Measurements from ENCODE around the gene SLMAP. TPM values are rescaled to one million over a fixed set of nuclear protein-coding genes. Genes with fewer than 3 reads are reported as not detected.

The SLMAP gene
- total RNA-seq, 1 experiment from 2014 or later, result 48.0 TPM

DNA sequence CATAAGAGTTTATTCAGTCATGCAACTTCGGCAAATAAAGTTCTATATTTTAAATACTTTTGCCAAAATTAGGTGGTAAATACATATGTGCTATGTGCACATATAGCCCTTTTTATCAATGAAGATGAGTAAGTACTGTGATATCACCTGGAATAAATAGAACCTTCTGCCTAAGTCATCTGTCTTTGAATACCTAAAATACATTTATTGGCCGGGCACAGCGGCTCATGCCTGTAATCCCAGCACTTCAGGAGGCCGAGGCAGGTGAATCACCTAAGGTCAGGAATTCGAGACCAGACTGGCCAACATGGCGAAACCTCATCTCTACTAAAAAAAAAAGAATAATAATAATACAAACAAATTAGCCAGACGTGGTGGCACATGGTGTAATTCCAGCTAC is 178.3 kb downstream of the SLMAP start:
- DNase-seq (ENCODE audit: low read depth), result no peak

DNA sequence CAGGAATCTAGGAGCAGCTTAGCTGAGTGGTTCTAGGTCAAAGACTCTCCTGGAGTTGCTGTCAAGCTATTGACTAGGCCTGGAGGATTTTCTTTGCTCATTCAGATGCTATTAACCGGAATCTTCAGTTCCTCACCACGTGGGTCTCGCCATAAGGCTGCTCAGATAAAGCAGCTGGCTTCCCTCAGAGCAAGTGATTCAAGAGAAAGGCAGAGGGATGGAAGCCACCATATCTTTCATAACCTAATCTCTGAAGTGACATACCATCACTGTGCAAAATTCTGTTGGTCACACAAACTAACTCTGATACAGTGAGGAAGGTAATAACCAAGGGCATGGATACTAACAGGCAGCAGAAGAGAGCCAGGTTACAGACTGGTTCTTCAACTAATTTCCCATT is 179.4 kb downstream of the SLMAP start:
- DNase-seq (ENCODE audit: low read depth), result no peak

DNA sequence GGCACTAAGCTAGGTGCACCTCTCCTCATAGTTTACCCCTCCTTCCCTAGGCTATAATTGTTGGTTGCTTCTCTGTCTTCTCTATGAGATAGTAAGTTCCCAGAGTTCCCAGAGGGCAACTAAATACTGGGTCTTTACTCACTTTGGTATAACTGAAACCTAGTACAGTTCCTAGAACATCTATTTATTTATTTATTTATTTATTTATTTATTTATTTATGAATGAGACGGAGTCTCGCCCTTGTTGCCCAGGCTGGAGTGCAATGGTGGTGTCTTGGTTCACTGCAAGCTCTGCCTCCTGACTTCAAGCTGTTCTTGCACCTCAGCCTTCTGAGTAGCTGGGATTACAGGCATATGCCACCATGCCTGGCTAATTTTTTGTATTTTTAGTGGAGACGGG is 181.0 kb downstream of the SLMAP start:
- no peak for DNase-seq (ENCODE audit: low read depth)

DNA sequence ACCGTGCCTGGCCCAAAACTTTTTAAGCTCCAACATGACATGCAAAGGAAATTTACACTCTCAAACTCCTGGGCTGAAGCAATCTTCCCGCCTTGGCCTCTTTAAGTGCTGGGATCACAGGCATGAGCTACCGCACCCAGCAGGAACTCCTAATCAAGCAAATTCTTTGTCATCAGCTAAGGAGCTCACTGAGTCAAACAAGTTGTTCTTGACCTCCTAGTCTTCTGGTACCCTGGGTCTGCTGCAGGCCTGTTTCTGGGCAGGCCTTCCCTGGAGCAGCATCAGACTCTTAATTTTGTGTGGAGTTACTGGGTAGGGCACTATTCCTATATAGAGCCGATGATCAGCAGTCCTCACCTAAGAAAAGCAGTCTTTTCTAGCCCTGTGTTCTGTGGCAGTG is 183.7 kb downstream of the SLMAP start:
- DNase-seq (ENCODE audit: low read depth), result no peak

DNA sequence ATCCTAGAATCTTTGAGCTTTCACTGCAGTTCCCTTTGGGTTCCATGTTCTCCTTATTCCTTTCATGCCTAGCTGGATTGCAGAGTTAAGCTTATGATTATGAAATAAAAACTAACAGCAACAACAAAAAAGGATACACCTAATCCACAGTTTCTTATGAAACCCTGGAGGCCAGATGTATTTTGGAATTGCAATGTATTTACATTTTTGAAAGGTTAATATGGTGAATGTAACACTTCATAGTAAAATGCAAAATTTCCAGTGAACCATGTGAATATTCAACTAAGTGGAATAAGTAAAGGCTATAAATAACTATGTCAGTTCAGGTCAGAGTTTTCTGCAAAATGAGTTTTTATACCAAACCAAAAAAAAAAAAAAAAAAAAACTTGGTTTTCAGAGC is 186.3 kb downstream of the SLMAP start:
- no peak for DNase-seq (ENCODE audit: low read depth)

DNA sequence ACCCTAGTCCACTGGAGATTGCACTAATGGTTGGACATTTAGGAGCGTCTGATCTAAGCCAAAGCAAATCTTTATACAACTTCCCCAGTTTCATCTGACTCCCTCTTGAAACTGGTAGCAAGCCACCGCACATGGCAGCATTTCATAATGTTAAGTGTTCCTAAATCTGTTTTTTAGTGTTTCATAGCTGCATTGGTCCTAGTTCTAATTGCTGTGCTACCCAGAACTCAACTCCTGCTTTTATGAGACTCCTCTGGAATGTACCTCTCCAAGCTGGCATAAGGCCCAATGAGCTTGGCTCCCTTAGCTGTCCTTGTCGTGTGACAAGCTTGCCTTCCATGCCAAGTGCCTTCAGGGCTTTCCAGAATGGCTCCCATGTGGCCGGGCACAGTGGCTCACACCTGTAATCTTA is 186.8 kb downstream of the SLMAP start:
- no peak for DNase-seq (ENCODE audit: low read depth)

DNA sequence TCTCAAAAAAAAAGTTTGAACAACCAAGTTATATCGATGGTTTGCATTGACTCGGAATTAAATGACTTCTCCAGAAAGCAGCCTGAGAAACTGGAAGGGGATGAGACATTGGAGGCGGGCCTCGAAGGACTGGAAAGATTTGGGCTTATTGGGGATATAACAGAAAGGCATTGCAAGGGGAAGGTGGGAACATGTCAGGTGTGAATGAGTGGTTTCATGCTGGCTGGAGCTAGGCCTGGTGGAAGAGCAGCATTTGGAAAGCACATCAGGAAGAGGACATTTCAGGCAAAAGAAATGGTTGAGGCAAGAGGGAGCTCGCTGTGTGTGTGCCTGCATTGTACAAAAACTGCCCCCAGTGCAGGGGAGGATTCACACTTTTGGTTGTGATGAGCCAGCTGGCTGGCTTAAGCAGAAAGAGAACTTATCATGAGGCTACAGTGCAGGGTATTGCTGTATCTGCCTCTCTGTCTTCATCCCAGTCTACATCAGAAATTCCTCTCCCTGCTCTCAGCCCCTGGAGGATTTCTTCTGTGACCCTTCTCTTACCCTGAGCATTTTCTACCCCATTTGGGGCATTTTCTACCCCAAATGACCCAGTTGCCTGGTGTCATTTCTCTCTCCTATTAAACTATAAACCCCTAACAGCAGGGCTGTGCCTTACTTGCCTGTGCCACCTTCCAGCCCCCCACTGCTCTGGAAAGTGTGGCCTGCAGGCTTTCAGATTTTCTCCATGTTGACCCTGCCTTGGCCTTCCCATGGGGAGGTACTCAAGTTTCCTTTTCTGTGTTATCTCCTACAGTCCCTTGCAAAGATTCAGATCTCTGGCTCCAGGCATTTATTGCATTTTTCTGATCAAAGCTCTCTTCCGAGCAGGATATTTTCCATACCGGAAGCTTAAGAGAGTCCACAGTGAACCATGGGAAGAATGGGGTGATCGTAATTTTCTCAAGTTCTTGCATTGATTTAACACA is 187.7 kb downstream of the SLMAP start:
- DNase-seq (ENCODE audit: low read depth), result no peak

DNA sequence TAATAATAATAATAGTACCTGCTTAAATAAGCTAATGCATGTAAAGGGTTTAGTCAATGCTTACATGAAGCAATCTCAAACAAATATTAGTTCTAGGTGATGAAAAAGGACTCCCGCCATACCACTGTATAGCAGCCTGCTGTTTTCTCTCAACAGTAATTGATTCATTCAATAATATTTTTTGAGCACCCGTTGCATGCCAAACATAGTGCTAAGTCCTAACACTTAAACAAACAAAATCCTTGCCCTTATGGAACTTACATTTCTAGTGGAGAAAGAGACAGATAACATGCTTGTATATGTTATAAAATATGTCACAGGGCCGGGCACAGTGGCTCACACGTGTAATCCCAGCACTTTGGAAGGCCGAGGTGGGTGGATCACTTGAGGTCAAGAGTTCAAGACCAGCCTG is 190.9 kb downstream of the SLMAP start:
- no peak for DNase-seq (ENCODE audit: low read depth)

DNA sequence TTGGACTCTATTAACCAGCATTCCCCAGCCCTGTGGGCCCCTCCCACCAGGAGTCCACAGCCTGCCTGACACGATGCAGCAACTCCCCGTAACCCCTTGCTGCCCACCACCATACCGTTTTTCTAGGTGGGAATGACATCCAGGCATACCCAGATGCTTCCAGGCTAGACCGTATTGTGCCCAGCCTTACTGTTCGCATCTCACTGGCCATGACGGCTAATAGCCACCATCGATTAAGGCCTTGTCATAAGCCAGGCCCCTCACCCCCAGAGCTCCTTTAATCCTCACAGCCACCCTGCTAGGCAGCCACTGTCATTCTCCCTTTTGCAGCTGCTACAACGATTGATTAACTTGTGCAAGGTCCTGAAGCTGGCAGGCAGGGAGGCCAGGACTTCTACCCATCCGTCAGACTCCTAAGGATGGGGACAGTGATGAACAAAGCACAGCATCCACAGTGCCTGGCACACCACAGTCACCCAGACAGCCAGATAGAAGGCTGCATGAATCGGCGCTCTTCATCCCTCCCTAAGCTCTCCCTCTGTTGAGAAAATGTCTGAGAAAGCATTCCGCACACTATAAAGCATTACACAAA is 192.1 kb downstream of the SLMAP start:
- no peak for DNase-seq (ENCODE audit: low read depth)

DNA sequence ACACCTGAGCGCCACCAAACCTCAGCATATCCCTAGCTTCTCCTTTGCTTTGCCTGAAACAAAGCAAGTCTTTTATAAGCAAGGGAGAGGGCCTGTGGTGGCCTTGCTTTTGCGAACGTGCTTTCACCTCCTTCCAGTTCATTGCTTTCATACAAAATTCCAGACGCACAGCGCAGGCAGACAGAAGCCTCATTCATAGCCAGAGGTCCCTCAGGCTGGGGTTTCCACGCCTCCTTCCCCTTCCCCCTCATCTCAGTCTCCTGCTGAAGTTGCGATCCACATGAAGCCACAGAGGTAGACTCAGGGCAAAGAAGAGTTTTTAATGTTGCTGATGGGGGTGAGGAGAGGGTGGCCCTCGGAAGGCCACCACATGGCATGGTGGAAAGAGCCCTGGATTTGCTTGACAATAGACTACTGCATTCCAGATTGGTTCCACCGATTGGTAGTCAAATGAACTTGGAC is 192.7 kb downstream of the SLMAP start:
- no peak for DNase-seq (ENCODE audit: low read depth)

DNA sequence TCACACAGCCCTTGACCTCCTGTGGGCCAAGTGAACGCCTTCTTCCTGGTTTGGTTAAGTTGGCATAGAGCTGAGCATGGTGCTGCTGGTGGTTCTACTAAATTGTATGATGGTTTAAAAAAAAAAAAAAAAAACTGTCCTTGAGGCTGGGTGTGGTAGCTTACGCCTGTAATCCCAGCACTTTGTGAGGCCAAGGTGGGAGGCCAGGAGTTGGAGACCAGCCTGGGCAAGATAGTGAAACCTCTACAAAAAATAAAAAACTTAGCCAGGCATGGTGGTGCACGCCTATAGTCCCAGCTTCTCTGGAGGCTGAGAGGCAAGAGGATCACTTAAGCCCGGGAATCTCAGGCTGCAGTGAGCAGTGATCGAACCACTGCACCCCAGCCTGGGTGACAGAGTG is 193.2 kb downstream of the SLMAP start:
- DNase-seq (ENCODE audit: low read depth), result no peak

DNA sequence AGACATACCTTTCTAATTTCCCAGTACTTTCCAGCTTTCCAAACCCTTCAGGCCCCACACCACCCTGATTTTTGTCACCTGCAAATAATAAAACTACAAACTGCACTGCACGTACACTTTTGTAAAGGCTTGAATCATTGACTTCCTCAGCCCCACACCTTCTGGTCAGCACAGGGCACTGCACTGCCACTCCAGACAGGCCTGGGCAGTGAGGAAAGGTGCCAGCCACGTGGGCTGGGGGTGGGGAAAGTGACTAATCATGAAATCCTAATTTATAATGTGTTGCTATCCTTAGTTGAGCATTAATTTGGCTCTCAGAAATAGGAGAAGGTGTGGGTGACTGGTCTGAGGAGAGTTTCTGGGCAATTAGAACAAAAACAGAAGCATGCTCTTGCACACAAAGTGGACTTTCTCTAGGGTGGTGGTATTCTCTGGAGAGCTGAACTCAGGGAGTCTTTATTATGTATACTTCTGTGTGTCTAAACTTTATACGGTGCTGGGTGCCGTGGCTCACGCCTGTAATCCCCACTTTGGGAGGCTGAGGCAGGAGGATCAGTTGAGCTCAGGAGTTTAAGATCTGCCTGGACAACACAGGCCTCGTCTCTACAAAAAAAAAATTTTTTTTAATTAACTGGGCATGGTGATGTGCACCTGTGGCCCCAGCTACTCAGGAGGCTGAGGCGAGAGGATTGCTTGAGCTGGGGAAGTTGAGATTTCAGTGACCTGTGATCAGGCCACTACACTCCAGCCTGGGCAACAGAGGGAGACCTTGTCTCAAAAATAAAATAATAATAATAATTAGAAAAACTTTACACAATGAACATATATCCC is 193.9 kb downstream of the SLMAP start:
- DNase-seq (ENCODE audit: low read depth), result peak; percentile 48

DNA sequence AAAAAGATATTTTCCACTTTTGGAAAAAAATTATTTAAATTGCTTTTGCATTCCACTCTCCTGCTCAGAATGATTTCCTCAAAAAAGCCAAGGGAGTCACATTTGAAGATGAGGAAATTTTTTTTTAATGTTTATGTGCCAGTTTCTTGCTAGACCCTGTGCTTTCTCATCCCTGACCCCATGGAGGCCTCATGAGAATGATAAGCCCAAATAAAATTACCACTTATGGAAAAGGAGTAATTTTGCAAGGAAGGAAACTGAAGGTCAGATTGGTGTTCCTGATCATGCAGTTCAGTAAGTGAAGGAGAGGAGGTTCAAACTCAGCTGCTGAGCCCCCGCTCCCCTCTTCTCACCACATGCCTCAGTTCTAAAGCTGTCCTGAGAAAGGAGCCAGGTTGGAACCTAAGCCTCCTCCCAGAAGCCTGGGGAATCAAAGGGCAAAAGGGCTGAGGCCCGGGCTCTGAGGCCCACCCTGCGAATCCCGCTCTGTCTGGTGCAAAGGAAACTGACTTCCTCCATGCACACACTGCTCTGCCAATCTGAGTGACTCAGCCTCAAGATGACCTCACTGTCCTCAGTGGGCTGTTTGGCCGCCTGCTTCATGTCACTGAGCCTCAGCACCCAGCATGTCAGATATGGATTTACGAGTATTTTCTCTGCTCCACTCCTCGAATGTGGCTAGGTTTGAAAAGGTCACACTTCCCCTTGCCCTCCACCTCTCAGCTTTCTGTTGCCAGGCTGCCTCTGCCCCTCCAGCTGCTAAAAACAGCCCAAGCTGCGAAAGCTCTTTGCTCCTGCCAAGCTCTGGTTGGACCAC is 195.2 kb downstream of the SLMAP start:
- peak; percentile 89 for DNase-seq (ENCODE audit: low read depth)

DNA sequence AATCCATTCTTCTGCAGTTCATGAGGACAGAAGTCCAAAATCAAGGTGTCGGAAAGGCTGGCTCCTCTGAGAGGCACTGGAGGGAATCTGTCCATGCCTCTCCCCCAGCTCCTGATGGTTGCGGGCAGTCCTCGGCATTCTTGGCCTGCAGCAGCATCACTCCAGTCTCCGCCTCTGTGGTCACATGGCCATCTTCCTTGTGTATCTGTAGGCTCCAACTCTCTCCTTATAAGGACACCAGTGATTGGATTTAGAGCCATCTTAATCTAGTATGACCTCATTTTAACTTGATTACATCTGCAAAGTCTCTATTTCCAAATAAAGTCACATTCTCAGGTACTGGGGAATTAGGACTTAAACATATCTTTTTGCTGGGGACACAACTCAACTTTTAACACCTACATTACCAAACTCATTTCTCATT is 196.1 kb downstream of the SLMAP start:
- peak; percentile 81 for DNase-seq (ENCODE audit: low read depth)

DNA sequence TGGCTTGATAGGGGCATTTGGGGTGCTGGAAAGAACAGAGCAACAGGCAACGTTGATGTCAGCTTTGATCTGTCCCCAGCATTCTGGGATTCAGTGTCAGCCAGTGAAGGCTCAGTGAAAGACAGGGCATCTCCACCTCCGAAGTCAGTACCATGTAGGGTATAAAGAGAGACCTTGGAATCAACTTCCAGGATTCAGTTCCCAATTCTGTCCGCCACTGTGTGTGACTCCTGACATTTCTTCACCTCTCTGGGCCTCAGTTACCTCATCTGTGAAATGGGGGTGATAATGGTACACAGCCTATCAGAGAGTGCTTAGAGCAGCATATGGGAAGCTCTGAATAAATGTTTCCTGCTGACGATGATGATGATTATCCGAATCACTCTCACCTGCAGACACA is 196.5 kb downstream of the SLMAP start:
- no peak for DNase-seq (ENCODE audit: low read depth)

DNA sequence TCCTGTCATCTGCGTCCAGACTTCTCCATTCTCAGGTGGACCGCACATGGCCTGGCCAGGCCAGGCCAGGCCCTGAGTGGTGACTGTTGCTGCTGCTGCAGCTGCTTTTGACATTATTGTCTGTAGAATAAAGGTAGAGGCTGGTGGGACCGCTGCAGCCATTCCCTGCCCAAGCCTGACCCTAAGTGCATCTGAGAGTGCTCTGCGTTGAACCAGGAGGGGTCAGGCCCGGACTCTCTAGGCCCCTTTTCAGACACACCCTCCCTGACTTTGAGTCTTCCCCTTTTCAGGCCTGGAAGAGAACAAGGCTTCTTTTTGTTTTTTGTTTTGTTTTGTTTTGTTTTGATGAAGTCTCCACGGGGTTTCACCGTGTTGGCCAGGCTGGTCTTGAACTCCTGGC is 197.5 kb downstream of the SLMAP start:
- DNase-seq (ENCODE audit: low read depth), result no peak

DNA sequence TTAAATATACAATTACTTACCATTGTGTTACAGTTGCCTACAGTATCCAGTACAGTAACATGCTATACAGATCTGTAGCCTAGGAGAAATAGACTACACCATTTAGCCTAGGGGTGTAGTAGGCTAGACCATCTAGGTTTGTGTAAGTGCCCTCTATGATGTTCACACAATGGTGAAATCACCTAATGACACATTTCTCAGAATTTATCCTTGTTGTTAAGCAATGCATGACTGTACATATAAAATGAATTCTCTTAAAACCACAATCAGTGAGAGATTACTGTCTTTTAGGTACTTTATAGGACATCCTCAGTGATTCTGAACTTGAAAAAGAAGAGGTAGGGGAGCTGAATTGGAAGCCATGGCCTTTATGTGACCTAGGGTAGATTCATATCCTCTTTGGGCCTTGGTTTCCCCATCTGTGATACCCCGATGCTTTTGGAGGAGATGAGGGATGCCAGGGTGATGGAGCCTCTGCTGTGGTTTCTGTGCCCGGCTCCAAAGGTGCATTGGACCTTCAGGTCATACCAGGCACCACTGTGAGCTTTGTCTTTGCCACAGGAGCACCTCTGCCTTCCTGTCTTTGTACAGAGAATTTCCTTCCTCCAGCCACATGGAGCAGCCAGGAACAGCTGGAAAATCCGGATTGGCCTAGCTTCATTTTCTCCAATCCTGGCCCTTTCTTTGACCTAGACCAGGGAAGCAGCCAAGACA is 200.2 kb downstream of the SLMAP start:
- DNase-seq (ENCODE audit: low read depth), result peak; percentile 83

DNA sequence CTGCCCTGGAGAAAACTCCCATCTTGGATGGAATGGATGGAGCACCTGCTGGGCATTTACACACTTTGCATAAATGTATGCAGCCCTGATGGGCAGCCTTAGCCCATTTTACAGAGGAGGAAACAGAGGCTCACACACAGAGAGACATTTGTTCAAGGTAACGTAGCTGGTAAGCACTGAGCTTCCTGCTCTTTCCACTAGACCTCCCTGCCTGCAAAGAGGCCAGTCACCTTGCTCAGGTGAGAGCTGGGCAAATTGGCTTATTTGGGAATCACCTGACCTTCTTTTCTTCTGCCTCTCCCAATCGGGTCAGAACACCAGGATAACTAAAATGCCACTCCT is 200.7 kb downstream of the SLMAP start:
- no peak for DNase-seq (ENCODE audit: low read depth)

DNA sequence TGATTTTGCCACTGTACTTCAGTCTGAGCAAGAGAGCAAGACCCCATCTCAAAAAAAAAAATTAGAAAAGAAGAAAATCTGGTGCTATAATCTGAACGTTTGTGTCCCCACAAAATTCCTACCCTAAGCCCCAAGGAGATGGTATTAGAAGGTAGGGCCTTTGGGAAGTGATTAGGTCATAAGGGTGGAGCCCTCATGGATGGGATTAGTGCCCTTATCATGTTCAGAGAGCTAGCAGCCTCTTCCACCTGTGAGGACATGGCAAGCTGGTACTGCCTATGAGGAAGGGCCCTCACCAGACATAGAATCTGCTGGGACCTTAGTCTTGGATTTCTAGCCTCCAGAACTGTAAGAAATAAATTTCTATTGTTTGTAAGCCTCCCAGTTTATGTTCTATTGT is 201.7 kb downstream of the SLMAP start:
- DNase-seq (ENCODE audit: low read depth), result no peak

DNA sequence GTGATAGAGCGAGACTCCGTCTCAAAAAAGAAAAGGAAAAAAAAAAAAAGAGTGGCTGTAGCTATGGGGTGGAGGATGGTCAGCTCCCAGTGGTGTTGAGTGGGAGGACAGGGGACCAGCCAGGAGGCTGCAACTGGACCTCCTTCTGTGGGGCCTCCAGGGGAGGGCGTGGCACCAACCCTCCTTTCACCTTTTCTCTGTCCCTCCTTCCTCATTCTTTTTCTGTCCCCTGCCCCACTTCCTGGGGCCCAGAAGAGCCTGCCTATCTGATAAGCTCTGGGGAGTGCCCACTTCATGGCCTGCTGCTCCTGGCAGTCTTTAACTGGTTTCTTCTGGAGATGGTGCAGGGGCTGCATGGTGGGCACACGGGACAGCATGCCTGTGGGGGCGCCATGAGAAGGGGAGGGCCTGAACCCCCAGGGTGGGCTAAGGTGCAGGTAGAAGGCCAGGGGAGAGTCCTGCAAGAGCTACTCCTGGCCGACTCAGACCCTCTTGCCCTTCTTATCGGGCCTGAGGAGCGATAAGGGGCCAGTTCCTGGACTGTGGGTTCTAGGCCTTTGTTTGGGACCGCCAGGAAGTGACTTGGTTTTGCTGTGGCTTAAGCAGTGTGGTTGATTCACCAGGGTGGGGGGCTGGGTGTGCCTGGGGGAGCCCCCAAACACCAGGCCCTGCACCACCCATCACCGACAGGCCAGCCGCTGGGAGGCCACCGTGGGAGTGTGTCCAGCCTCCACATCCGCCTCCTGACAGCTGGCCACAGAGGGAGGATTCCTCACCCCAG is 202.7 kb downstream of the SLMAP start:
- peak; percentile 87 for DNase-seq (ENCODE audit: low read depth)

Measured in HT1080 (cell line).